Stimulated activated CD4-positive, alpha-beta T cell treated with anti-CD3 and anti-CD28 coated beads, Interleukin-12 subunit alpha, Interleukin-12 subunit beta, amount 100 ng/mL, for 24 hours (primary cell): ENCODE results near the gene LCN6.
"Not testable (repeated sequence)": the region's sequence is repeated elsewhere in the genome, so short reads cannot be mapped to it uniquely, and the experiment has no call there.

Experiments used
- DNase-seq, 2 experiments: peaks; one replicate each; pipeline ENCODE4 v3.0.0-alpha.2; 2020; ENCODE audit warnings: low read depth in 2 of 2

LCN6 gene

GRCh38 chr9:136748201-136748600 is at the start of gene LCN6:
TSS of gene LCN6 (minus strand) at chr9:136748525. CDS start at chr9:136748483, 42 bp downstream.
- DNase-seq, result no peak

GRCh38 chr9:136796775-136797347 is 48.5 kb upstream of the LCN6 start:
- DNase-seq, result not testable (repeated sequence)

- no peak for DNase-seq
Measured at GRCh38 chr9:136796238-136796774, 48.0 kb upstream of the LCN6 start, which contains the start of gene CCDC183. TSS of gene CCDC183 (plus strand) at chr9:136796338. CDS start at chr9:136796398, 60 bp downstream.

- no peak for DNase-seq
Measured at GRCh38 chr9:136795000-136795348, 46.6 kb upstream of the LCN6 start.

- DNase-seq, result no peak
Measured at GRCh38 chr9:136794281-136794999, 46.1 kb upstream of the LCN6 start.

GRCh38 chr9:136793086-136793946 is 45.0 kb upstream of the LCN6 start:
- no peak for DNase-seq

GRCh38 chr9:136792321-136793085 is 44.2 kb upstream of the LCN6 start:
- no peak for DNase-seq

GRCh38 chr9:136791516-136792276 is 43.4 kb upstream of the LCN6 start:
- peak; percentile 43 to 60 for DNase-seq

- peak; percentile 99 to 100 for DNase-seq
Measured at GRCh38 chr9:136790640-136791515, 42.6 kb upstream of the LCN6 start, which contains the start of gene TMEM141. TSS of gene TMEM141 (plus strand) at chr9:136791344. CDS start at chr9:136791371, 27 bp downstream.

GRCh38 chr9:136789523-136789937 is 41.2 kb upstream of the LCN6 start:
- DNase-seq, result no peak

- not testable (repeated sequence) for DNase-seq
Measured at GRCh38 chr9:136788644-136789522, 40.6 kb upstream of the LCN6 start.

- DNase-seq, result peak; percentile 43 to 62
Measured at GRCh38 chr9:136787690-136788400, 39.5 kb upstream of the LCN6 start.

GRCh38 chr9:136786983-136787382 is 38.7 kb upstream of the LCN6 start:
- DNase-seq, result not testable (repeated sequence)

GRCh38 chr9:136786451-136786850 is 38.1 kb upstream of the LCN6 start:
- DNase-seq, result no peak

- not testable (repeated sequence) for DNase-seq
Measured at GRCh38 chr9:136785565-136786355, 37.4 kb upstream of the LCN6 start.

- no peak for DNase-seq
Measured at GRCh38 chr9:136784997-136785361, 36.7 kb upstream of the LCN6 start.
